Panc1 (cell line): Measurements from ENCODE around the gene LRRTM3. TPM values are rescaled to one million over a fixed set of nuclear protein-coding genes. Genes with fewer than 3 reads are reported as not detected.

Source experiments
- ATAC-seq: fragments of 200-7000 bp; cut with Tn5 transposase; 2 replicates; pipeline ENCODE4 v1.9.1; 2020; ENCODE audit warnings: mild to moderate bottlenecking, moderate library complexity
- BruUV-seq: library from RNA; stranded (reverse); fragments of 400-500 nt; replicated peaks from 2 replicates; lab custom pipeline; 2021; lab: Mats Ljungman, UMichigan
- CTCF ChIA-PET: fragments of 300-600 bp; sonication (Branson Sonifier 250); formaldehyde crosslinking; loops from one replicate; lab custom pipeline; 2022; ENCODE audit warnings: antibody characterized with exemption; lab: Charles Lee
- POLR2A ChIA-PET: fragments of 300-600 bp; sonication (Branson Sonifier 250); formaldehyde crosslinking; loops from one replicate; lab custom pipeline; 2022; ENCODE audit warnings: antibody characterized with exemption; lab: Charles Lee
- DNase-seq: peaks from one replicate; pipeline ENCODE4 v3.0.0-alpha.2; 2010; ENCODE audit warnings: low read depth, low spot score
- H3K27ac ChIP-seq: 2 replicates; pipeline ENCODE4 v1.5.1; 2011; ENCODE audit warnings: mild to moderate bottlenecking, low read length, inconsistent platforms
- H3K27me3 ChIP-seq: fragments of 200-500 bp; sonication (Bioruptor generic); 2 replicates; pipeline ENCODE4 v1.6.0; 2014; ENCODE audit warnings: low read length, inconsistent platforms; ENCODE audit not compliant: control insufficient read depth, insufficient read depth
- H3K36me3 ChIP-seq: fragments of 200-500 bp; sonication (Bioruptor generic); 2 replicates; pipeline ENCODE4 v1.5.1; 2014; ENCODE audit warnings: inconsistent platforms, mild to moderate bottlenecking, low read length, moderate library complexity; ENCODE audit not compliant: control insufficient read depth, insufficient read depth
- H3K4me1 ChIP-seq: 2 replicates; pipeline ENCODE4 v1.5.1; 2011; ENCODE audit warnings: inconsistent platforms, mild to moderate bottlenecking, low read length, moderate library complexity; ENCODE audit not compliant: control insufficient read depth, insufficient read depth
- H3K4me3 ChIP-seq, 2 experiments: 2 replicates each; pipeline ENCODE4 v1.5.1; 2011 to 2012; ENCODE audit warnings: low read depth in 2 of 2, low read length in 2 of 2, mild to moderate bottlenecking in 2 of 2, inconsistent platforms in 1 of 2, moderate library complexity in 1 of 2
- H3K9me3 ChIP-seq: fragments of 200-500 bp; sonication (Bioruptor generic); 2 replicates; pipeline ENCODE4 v1.5.1; 2014; ENCODE audit warnings: low read depth, mild to moderate bottlenecking, inconsistent platforms, low read length, moderate library complexity; ENCODE audit not compliant: control insufficient read depth, insufficient read depth
- POLR2AphosphoS5 ChIP-seq: IDR thresholded peaks from 2 replicates; pipeline ENCODE4 v1.6.1; 2012; ENCODE audit warnings: mild to moderate bottlenecking, low read depth, low read length, moderate library complexity
- SIN3A ChIP-seq: IDR thresholded peaks from 2 replicates; pipeline ENCODE4 v1.6.1; 2012; ENCODE audit warnings: low read depth, mild to moderate bottlenecking, low read length, moderate library complexity, borderline replicate concordance; ENCODE audit not compliant: insufficient read depth
- TCF7L2 ChIP-seq: IDR thresholded peaks from 2 replicates; pipeline ENCODE4 v1.6.1; 2011; ENCODE audit warnings: mild to moderate bottlenecking, low read depth, low read length, inconsistent platforms
- in situ Hi-C: cut with HindIII; loops from 2 replicates; pipeline ENCODE4 v1.10.0; 2016; ENCODE audit warnings: low sequenced_read_pairs, low pct_unique_long_range_greater_than_20kb
- intact Hi-C: fragments of 100-400 bp; cut with micrococcal nuclease; formaldehyde crosslinking; loops from one replicate; pipeline ENCODE4 v1.10.0; 2022; ENCODE audit not compliant: unreplicated experiment
- total RNA-seq: library from RNA; stranded (reverse); gene quantifications from one replicate; pipeline ENCODE4 v1.2.1, GENCODE V29; 2021; ENCODE audit not compliant: unreplicated experiment
- TF ChIP-seq, protein P1 (sequence below), 2 experiments: IDR thresholded peaks; 2 replicates each; pipeline ENCODE4 v1.6.1; 2011 to 2012; ENCODE audit warnings: low read depth in 2 of 2, control low read depth in 1 of 2, low read length in 1 of 2, mild to moderate bottlenecking in 1 of 2, moderate library complexity in 1 of 2; ENCODE audit not compliant: insufficient read depth in 1 of 2
- TF ChIP-seq, protein P2 (sequence below): fragments of 450-650 bp; IDR thresholded peaks from 2 replicates; pipeline ENCODE4 v1.5.1; 2017; ENCODE audit warnings: mild to moderate bottlenecking

The LRRTM3 gene
- total RNA-seq, 1 experiment from 2014 or later = 0.10 TPM

DNA sequence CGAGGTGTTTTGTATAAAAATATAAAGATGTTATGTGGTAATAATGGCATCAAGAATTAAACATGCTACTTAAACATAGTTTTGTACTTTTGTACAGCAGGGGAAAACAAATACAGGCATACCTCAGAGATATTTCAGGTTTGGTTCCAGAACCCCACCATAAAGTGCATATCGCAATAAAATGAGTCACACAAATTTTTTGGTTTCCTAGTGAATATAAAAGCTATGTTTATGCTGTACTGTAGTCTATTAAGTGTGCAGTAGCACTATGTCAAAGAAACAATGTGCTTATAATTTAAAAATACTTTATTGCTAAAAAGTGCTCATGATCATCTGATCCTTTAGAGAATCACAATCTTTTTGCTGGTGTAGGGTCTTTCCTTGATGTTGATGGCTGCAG, 17.8 kb downstream of the LRRTM3 start:
- no peak for ATAC-seq

GRCh38 chr10:66951896-66952295, 26.1 kb downstream of the LRRTM3 start:
- no peaks in the 10 kb centered on the region for H3K27me3 ChIP-seq
- ATAC-seq (no peak), DNase-seq (no peak)
- ChIA-PET POLR2A (no interaction called here), CTCF (no interaction called here)
- in situ Hi-C loops (no loop called here), intact Hi-C loops (no loop called here)
- no peaks in the 10 kb centered on the region for H3K4me1 ChIP-seq
- no peak overlapping the region for H3K4me3 ChIP-seq
- no peak for TF ChIP-seq SIN3A
- TF ChIP-seq, protein P1, sequence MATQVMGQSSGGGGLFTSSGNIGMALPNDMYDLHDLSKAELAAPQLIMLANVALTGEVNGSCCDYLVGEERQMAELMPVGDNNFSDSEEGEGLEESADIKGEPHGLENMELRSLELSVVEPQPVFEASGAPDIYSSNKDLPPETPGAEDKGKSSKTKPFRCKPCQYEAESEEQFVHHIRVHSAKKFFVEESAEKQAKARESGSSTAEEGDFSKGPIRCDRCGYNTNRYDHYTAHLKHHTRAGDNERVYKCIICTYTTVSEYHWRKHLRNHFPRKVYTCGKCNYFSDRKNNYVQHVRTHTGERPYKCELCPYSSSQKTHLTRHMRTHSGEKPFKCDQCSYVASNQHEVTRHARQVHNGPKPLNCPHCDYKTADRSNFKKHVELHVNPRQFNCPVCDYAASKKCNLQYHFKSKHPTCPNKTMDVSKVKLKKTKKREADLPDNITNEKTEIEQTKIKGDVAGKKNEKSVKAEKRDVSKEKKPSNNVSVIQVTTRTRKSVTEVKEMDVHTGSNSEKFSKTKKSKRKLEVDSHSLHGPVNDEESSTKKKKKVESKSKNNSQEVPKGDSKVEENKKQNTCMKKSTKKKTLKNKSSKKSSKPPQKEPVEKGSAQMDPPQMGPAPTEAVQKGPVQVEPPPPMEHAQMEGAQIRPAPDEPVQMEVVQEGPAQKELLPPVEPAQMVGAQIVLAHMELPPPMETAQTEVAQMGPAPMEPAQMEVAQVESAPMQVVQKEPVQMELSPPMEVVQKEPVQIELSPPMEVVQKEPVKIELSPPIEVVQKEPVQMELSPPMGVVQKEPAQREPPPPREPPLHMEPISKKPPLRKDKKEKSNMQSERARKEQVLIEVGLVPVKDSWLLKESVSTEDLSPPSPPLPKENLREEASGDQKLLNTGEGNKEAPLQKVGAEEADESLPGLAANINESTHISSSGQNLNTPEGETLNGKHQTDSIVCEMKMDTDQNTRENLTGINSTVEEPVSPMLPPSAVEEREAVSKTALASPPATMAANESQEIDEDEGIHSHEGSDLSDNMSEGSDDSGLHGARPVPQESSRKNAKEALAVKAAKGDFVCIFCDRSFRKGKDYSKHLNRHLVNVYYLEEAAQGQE (IDR thresholded peaks at IDR 0.05; ENCODE audit: insufficient read depth in 1 of 2, low read depth in 2 of 2, low read length in 1 of 2) = no peak
- TF ChIP-seq TCF7L2 = no peak
- TF ChIP-seq POLR2AphosphoS5 = no peak
- TF ChIP-seq, protein P2, sequence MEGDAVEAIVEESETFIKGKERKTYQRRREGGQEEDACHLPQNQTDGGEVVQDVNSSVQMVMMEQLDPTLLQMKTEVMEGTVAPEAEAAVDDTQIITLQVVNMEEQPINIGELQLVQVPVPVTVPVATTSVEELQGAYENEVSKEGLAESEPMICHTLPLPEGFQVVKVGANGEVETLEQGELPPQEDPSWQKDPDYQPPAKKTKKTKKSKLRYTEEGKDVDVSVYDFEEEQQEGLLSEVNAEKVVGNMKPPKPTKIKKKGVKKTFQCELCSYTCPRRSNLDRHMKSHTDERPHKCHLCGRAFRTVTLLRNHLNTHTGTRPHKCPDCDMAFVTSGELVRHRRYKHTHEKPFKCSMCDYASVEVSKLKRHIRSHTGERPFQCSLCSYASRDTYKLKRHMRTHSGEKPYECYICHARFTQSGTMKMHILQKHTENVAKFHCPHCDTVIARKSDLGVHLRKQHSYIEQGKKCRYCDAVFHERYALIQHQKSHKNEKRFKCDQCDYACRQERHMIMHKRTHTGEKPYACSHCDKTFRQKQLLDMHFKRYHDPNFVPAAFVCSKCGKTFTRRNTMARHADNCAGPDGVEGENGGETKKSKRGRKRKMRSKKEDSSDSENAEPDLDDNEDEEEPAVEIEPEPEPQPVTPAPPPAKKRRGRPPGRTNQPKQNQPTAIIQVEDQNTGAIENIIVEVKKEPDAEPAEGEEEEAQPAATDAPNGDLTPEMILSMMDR = no peak
- H3K27ac ChIP-seq = no peak overlapping the region
- BruUV-seq = no TSS peak
- H3K36me3 ChIP-seq = no peaks in the 10 kb centered on the region
- no peaks in the 10 kb centered on the region for H3K9me3 ChIP-seq

More for the DNA sequence above, 17.8 kb downstream of the LRRTM3 start:
- no peaks in the 10 kb centered on the region for H3K36me3 ChIP-seq
- intact Hi-C loops (no loop called here), in situ Hi-C loops (no loop called here)
- H3K4me1 ChIP-seq = no peaks in the 10 kb centered on the region
- H3K27me3 ChIP-seq = no peaks in the 10 kb centered on the region
- no peak for TF ChIP-seq POLR2AphosphoS5
- TF ChIP-seq, protein P2 = no peak
- TF ChIP-seq SIN3A = no peak
- TF ChIP-seq, protein P1 (IDR thresholded peaks at IDR 0.05; ENCODE audit: insufficient read depth in 1 of 2, low read depth in 2 of 2, low read length in 1 of 2) = no peak
- TF ChIP-seq TCF7L2 = no peak
- ChIA-PET CTCF (no interaction called here), POLR2A (no interaction called here)
- no TSS peak for BruUV-seq
- H3K9me3 ChIP-seq = no peaks in the 10 kb centered on the region
- H3K27ac ChIP-seq = no peak overlapping the region
- no peak overlapping the region for H3K4me3 ChIP-seq
- DNase-seq = no peak
